Measurements from ENCODE around the gene STRIT1.

The STRIT1 gene

GRCh38 chr3:155293516-155293915 is at the start of gene STRIT1:
STRIT1 (minus strand) TSS chr3:155293683.
- no peak for DNase-seq

GRCh38 chr3:155342344-155342743 is 48.9 kb upstream of the STRIT1 start:
- no peak for DNase-seq

GRCh38 chr3:155339052-155339451 is 45.6 kb upstream of the STRIT1 start:
- no peak for DNase-seq

- DNase-seq = no peak
Observed at GRCh38 chr3:155335724-155336354, 42.4 kb upstream of the STRIT1 start.

GRCh38 chr3:155334914-155335723 is 41.6 kb upstream of the STRIT1 start:
- no peak for DNase-seq

GRCh38 chr3:155334215-155334913 is 40.9 kb upstream of the STRIT1 start:
- no peak for DNase-seq

- DNase-seq = no peak
Observed at GRCh38 chr3:155332716-155333115, 39.2 kb upstream of the STRIT1 start.

GRCh38 chr3:155331078-155331477 is 37.6 kb upstream of the STRIT1 start:
- no peak for DNase-seq

- no peak for DNase-seq
Observed at GRCh38 chr3:155330370-155330769, 36.9 kb upstream of the STRIT1 start.

GRCh38 chr3:155329513-155330048 is 36.1 kb upstream of the STRIT1 start:
- DNase-seq = no peak

- DNase-seq = no peak
Observed at GRCh38 chr3:155327871-155328270, 34.4 kb upstream of the STRIT1 start.

- no peak for DNase-seq
Observed at GRCh38 chr3:155327430-155327829, 33.9 kb upstream of the STRIT1 start.

GRCh38 chr3:155326901-155327300 is 33.4 kb upstream of the STRIT1 start:
- DNase-seq = no peak

GRCh38 chr3:155326244-155326643 is 32.8 kb upstream of the STRIT1 start:
- DNase-seq = no peak

- no peak for DNase-seq
Observed at GRCh38 chr3:155325263-155325835, 31.9 kb upstream of the STRIT1 start.

- no peak for DNase-seq
Observed at GRCh38 chr3:155323063-155323666, 29.7 kb upstream of the STRIT1 start.

- no peak for DNase-seq
Observed at GRCh38 chr3:155321418-155321817, 27.9 kb upstream of the STRIT1 start.

- DNase-seq = no peak
Observed at GRCh38 chr3:155320934-155321333, 27.5 kb upstream of the STRIT1 start.

GRCh38 chr3:155318740-155319139 is 25.3 kb upstream of the STRIT1 start:
- DNase-seq = no peak

GRCh38 chr3:155317211-155317610 is 23.7 kb upstream of the STRIT1 start:
- no peak for DNase-seq

GRCh38 chr3:155316426-155316825 is 22.9 kb upstream of the STRIT1 start:
- DNase-seq = no peak

- DNase-seq = no peak
Observed at GRCh38 chr3:155313916-155314315, 20.4 kb upstream of the STRIT1 start.

GRCh38 chr3:155313300-155313699 is 19.8 kb upstream of the STRIT1 start:
- DNase-seq = no peak
